ENCODE data around the gene NTHL1. TPM values are rescaled to one million over a fixed set of nuclear protein-coding genes. Genes with fewer than 3 reads are reported as not detected.

NTHL1 gene
- total and polyA plus RNA-seq, 10 of the 15 experiments (the other 5 are each of a cell fraction or from before 2014, with no cell fraction given): 0.85 to 54.7 (median 39.0) TPM

- no peak for TF ChIP-seq REST (IDR thresholded peaks at IDR 0.05; ENCODE audit: low read depth, low read length)
- TF ChIP-seq RUNX3 (IDR thresholded peaks at IDR 0.05; ENCODE audit: low read length): no peak
- no peak for TF ChIP-seq ZNF274 (IDR thresholded peaks at IDR 0.05; ENCODE audit: insufficient read depth, insufficient read length)
- TF ChIP-seq HDAC2 (IDR thresholded peaks at IDR 0.05): no peak
- TF ChIP-seq EP300 (IDR thresholded peaks at IDR 0.05; ENCODE audit: borderline replicate concordance in 1 of 2, control insufficient read depth in 1 of 2, low read depth in 2 of 2, low read length in 2 of 2): no peak
- TF ChIP-seq PAX8 (IDR thresholded peaks at IDR 0.05): no peak
- no peak for TF ChIP-seq ETV6 (conservative IDR thresholded peaks at IDR 0.05 in 1 of 2, IDR thresholded peaks at IDR 0.05 in 1 of 2; ENCODE audit: borderline replicate concordance in 1 of 2, low read depth in 1 of 2)
- TF ChIP-seq STAT1 (conservative IDR thresholded peaks at IDR 0.05): no peak
- TF ChIP-seq CTCF (IDR thresholded peaks at IDR 0.05 in 2 of 3, conservative IDR thresholded peaks at IDR 0.05 in 1 of 3; ENCODE audit: control insufficient read depth in 2 of 3, extremely low read depth in 1 of 3, insufficient read depth in 1 of 3, low read depth in 3 of 3, low read length in 3 of 3): no peak
These were observed 9.8 kb downstream of the NTHL1 start (continued) for GRCh38 chr16:2037647-2038381.
